ENCODE results near the gene DST.

The DST gene

DNA sequence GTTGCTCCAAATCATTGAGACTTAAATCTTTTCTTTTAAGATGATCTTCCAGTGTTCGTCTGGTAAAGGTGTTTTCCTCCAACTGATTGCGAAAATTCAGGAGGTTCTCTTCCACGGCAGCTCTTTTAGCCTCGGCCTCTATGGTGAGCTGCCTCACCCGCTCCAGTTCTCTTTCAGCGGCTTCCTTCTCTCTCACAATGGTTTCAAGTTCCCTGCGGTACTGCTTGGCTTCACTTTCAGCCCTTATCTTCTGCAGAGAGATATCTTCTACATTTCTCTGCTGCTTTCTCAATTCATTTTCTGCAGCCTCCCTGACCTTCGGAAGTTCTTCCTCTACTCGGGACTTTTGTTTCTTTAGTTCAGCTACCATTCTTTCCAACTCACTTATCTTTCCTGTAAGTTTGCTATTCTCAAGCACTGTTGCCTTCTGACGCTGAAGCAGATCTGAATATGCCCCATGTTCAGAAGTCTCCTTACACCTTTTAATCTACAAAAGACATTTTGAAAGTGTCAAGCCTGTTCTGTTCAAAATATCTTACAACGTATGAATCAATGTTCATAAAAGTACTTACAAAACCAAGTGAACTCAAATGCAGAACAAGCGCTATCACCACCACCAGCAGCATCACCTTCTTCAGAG is 22.3 kb downstream of the DST start:
- DNase-seq, result no peak

DNA sequence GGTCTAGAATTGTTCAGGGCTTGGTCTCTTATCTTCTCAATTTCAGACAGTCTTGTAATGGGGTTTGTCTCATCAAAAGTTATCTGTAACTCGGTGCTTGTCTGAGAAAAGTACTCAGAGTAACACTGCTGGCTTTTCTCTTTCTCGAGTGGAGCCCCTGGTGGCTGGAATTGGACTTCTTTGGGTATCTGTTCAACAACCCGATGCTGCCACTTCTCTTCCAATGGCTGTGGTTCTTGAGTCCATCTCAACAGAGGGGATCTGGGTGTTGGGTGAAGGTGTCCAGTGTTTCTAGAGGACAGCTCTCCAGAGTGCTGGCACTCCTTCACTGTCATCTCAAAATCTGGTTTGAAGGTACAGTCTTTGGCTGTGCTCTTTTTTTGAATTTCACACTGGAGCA is 24.6 kb downstream of the DST start:
- no peak for DNase-seq

DNA sequence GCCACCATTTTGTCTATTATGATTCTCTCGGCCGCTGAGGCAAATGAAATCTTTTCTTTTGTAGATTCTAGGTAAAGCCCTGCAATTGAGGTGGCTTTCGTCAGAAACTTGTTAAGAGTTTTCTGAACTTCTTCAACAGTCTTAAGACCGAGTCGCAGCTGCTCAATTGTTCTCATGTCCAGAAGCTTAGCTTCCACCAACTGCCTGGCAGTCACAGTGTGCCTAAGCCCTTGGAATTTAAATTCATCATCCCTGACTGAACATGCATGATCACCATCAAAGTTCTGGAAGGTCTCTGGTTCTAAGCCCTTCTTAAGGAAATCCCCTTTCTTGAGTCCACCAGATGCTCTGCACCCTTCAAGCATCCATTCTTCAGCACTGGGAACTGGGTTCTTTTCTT is 25.7 kb downstream of the DST start:
- DNase-seq, result no peak

DNA sequence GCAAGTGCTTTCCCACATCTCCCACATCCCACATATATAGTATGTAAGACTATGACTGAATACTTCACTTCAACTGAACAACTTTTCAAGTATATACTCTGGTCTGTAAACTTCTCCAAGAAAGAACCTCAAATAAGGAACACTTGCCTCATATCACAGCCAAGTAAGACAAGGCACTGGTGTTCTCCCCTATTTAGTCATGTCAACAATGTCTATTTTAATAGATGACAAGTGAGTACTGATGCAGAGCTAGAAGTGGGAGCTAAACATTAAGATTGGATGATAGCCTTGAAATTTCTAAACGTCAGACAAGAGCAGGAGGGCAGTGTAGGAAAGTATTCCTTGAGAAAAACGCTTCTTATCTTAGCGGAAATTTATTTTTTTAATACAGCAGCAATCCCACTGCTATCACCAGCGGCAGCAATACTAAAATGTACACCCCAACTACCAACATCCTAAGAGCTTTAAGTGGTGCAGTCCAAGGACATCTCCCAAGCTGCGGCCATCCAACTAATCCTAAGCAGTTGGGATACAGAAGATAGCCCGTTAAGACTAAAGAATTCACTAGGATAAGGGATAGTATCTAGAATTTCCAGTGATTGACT is 29.3 kb downstream of the DST start:
- no peak for DNase-seq

DNA sequence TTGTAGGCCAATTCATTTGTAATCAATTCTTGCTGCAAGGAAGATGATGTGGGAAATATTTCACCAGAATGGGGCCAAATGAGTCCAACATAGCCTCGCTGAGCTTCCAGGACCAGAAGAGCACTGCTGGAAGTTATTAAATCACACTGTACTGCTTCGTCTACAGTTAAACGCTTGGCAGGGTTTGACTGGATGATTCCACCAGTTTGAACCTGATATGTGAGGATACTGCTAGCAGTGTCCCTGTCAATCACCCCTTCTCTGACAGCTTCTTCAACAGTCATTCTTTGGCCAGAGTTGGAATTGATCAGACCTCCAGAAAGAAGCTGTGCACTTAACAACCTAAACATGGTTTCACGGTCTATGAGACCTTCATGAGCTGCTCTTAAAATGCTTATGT is 34.4 kb downstream of the DST start:
- no peak for DNase-seq

DNA sequence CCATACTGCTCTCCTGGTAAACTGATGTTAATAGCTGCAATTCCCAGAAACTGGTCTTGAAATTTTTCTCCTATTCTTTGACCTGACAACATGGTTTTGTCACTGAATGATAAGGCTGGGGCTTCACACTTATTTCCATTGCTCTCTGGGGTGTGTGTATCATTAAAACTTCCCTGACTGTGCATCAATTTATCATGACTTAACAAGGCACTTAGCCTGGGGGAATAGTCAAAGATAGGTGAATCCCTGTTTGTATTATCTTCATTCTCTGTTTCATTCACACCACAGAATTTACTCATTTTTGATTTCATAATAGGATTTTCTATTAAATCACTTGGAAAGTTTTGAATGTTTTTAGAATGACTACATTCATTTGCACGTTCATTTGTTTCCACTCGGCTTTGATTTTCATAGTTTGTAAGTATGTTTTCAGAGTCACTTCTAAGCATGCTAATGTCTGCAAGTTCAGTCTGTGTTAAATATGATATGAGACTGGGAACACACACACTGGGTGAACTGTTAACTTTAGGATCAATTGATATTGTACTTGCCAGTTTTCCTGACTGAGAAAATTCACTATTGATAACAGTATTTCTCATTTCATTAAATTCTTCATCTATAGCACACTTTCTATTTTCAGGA is 35.5 kb downstream of the DST start:
- DNase-seq, result no peak

DNA sequence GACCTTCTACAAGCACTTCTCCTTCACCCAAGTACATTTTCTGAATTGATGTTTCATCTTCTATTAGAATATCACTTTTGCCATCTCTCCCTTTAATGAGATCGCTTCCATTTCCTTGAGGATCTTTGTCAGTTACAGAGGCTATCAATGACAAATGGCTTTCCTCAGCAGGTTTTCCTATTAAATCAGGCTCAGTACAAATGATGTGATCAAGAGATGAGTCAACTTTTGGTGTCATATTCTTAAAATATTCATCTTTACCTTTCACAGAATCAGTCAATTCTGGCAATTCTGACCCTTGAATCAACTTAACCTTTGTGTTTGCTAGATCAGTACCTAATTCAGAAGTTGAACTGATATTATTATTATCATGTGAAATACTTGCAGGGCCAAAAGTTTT is 37.3 kb downstream of the DST start:
- DNase-seq, result no peak

DNA sequence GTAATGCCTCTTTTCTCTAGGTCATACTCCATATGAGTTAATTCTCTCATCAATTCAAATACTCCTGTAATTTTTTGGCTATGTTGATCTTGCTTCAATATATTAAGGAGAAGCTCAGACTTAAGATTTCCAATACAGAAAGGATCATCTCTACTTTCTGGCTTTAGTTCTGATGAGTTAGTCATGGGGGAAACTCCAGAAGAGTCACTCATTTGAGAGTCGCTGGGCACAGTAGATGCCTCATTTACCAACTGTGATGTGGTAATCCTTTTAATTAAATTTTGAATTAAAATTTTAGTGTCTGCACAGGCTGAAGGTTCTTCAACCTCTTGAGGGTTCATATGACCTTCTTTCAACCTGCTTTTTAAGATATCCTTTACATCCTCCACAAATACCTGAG is 38.5 kb downstream of the DST start:
- no peak for DNase-seq

DNA sequence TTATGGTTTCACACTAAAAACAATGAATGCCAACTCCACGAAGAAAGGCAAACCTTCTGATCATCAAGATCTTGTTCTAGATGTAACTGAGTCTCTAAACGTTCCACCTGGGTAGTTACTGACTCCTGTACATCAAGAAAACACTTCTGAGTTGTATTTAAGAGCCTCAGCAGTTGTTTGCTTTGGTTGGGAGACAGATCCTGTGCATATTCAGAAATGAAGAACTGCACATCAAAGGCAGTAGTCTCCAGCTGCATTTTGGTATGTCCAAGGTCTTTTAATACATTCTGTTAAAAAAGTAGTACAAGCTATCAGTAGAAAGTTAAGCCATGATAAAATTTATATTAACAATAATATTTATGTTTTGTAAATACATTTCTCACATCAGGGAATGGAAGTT is 41.3 kb downstream of the DST start:
- no peak for DNase-seq

DNA sequence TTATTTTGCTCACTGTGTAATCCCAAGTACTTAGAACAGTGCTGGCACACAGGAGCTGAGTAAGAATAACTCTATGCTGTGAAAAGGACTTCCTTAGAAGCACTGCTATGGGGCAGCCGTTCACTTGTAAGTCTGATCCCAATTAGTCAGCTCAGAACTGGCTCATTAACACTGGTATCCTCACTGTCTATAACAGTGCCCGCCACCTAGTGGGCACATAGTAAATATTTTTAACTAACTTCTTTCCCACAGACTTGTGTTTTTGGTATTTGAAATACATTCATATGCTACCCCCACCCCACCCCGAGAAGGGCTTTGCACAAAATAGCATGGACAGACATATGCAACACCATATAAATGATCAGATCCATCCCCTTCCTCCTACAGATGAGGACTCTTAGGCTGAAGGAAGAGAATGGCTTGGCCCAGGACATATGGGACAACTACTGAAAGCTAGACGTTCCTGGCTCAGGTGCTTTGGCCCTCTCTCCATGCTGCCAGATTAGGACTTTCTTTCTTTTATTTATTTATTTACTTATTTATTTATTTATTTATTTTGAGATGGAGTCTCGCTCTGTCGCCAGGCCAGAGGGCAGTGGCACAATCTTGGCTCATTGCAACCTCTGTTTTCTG is 47.1 kb downstream of the DST start:
- DNase-seq, result peak; percentile 36

DNA sequence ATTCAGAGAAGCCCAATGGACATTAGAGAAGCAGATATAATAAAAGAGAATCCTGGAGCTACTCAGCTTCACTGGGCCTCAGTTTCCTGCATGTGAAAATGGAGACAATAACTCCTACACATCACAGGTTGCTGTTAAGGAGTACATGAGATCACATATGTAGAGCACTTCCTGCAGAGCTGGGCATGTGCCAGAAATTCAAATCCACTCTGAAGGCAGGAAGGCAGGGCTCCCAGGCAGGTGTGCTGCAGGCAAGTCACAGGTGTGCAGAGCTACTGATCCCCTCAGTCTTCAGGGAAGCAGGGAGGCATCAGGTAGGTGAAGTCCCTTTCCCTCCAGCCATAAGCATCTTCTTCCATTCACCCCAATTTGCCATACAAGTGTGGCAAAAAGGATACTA is 48.0 kb downstream of the DST start:
- no peak for DNase-seq

DNA sequence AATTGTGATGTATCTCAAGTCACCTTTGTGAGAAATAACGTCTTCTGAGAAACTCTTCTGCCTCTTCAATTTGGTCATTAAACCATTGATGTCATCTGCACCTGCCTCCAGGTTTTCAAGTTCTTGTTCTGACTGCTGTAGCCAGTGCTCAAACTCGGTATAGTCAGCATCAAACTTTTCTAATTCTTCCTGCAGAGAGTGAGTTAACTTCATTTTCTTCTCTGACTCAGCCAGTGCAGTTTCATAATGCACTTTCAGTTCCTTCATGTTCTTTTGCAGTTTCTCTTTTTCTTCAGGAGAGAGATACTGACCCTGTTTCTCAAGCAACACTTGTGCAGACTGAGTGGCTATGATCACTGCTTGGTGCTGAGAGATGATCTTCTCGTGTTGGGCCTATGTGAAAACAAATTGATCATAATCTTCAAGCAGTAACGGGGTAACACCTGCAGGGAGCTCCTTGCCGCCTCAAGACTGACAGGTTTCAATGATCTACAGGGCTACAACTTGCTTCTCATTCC is 48.8 kb downstream of the DST start:
- DNase-seq, result no peak

DNA sequence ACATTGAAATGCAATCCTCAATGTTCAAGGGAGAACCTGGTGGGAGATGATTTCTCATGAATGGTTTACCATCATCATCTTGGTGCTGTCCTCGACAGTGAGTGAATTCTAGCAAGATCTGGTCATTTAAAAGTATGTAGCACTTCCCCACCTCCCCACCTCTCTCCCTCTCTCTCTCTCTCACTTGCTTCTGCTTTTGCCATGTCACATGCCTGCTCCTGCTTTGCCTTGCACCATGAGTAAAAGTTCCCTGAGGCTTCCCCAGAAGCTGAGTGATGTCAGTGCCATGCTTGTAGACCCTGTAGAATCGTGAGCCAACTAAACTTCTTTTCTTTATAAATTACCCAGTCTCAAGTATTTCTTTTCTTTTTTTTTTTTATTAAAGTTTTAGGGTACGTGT is 60.5 kb downstream of the DST start:
- DNase-seq, result no peak

DNA sequence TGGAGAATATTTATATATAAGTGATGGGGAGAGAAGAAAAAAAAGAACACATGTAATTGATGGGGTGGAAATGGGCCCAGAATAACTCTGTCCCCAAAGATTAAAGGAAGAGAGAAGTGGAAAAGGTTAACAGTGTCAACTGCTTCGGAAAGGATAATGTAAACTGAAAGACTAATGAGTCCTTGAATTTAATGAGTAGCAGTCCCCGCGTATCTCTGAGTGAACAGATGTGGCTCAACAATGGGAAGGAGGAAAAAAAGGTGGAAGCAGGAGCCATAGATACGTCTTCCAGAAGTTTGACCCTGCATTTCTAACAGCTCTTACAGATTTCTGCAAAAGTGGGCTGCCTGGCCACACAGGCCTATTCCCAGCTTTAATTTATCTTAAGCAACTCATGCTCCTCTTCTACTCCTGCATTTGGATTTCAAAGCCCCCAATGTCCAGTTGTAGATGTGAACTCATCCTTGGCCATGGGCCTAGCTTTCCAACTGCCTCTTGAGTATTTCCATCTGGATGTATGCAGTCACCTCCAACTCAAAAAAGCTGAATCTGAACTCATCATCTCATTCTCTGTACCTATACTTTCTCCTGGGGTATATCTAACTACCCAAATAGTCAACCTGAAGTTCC is 61.3 kb downstream of the DST start:
- DNase-seq, result no peak

DNA sequence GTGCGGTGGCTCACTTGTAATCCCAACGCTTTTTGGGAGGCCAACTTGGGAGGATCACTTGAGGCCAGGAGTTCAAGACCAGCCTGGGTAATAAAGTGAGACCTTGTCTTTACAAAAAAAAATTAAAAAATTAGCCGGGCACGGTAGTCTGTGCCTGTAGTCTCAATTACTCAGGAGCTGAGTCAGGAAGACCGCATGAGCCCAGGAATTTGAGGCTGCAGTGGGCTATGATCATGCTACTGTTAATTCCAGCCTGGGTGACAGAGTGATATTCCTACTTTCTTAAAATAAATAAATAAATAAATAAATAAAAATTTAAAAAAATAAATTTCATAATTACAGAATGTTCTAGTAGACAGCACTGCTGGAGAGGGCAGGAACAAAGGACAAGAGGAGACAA is 62.4 kb downstream of the DST start:
- no peak for DNase-seq

DNA sequence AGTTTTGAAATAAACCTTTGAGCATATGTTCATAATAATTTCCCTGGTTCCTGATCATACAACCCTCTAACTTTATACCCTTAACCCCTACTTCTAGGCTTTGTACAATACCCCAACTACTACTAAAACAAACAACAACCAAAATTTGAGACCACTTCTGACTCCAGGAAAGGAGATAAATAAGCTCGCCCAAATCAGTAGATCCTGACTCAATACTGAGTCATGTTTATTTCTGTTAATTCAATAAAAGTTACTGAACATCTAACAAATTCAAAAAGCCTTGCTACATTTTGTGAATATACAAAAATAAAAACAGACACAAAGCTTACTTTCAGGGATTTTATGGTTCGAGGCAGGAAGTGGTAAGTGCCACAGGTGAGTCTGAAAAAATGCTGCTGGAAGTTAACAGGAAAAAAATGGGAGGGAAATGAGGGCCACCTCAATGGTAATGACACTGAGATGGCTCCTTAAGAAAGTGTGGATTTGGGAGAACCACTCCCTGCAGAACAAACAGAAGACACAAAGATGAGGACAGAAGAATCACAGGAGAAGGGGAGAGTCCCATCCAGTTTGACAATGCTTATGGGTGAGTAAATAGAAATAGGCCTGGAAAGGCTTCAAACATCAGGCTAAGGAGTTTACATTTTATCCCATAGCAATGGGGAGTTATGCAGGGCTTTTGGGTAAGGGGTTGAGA is 63.4 kb downstream of the DST start:
- no peak for DNase-seq

DNA sequence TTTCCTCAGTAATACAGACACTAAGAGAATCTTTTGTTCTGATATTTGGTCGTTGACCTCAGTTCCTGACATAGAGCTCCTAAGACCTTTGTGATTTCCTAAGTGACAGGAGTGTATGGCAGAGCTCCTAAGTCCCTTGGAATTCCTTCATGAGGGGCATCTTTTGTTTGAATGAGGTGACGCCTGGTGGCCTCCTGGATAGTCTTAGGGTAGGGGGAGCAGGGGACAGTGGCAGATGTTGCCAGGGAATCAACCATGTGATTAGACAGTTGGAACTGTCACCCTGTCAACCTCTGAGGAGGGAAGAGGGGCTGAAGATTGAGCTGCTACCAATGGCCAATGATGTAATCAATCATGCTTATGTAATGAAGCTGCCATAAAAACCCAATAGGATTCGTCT is 67.0 kb downstream of the DST start:
- DNase-seq, result no peak

DNA sequence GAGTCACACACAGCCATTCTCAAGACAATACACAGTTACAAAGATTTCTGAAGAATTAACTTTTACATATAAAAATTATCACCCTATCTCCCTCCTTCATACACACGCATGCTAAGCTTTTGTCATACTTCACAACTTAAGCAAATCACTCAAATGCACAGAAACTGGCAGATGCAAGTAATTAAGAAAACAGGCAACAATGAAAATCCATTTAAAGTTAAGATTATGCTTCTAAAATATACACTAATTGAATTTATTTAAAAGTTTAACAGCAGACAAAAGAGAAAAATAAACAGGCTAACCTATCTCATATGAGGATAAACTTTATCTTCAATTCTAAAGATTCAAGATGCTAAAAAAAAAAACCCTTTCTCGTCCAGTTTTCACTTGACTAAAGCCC is 68.4 kb downstream of the DST start:
- no peak for DNase-seq

DNA sequence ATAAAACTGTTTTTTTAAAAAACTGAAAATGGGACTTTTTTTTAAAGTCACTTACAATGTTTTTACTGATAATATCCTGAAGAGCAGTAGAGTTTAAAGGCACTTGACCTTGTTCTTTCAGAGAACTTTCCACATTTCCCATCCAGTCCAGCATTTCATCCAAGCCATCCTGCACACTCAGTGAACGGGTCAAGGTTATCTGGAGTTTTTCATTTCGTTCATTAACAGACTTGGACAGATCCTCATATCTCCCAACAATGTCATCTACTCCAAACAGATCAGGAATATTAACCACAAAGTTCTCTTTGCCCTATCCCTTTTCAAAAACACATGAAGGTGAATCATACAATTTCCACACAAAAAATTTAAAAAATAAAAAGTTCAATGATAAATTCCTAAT is 69.1 kb downstream of the DST start:
- DNase-seq, result no peak

DNA sequence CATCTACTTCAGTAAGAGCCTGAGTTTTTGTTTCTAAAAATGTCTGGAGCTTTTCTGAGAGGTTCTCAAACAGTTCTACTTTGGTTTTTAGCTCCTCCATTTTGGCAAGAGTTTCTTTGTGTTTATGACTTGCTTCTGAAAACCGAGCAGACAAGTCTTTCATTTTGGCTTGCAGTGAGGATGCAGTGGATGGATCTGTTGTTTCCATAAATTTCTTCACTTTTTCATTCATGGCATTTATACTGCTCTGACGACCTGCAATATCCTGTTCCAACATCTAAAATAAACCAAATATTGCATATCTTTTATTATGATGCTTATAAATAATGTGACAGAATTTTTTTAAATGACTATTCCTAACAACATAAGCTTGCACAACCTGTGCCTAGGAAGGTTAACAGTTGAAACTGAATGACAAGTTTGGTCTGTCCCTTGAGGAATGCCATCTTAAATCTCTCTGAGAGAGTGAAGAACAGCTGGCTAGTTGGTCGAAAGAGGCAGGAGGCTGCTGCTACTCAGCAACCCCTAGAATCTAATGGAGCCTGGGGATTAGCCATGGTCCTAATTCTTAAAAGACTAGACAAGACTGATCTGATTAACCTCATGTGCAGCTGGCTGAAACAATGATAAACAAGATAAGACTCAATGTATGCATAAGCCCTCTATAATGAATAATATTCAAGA is 69.8 kb downstream of the DST start:
- DNase-seq, result no peak

DNA sequence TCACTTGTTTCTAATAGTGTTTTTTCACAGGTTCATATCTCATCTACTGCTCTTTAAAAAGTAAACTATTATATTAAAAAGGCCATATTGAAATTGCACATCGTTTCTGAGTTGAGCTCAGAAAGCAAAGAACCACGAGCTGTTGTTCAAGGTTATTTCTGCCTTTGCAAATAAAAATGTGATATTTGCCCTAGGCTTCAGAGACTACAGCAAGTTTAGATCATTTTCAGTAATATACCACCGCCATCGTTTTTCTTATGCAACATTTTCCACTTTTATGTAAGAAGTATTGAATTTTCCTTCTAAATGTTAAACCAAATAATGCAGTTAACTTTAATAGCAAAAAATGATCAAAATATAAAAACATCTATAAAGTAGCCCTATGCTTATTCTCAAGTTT is 71.1 kb downstream of the DST start:
- no peak for DNase-seq

Measured in left hindlimb (tissue), 1 donor.